Measurements from ENCODE around the gene MACROD2.

- TF ChIP-seq ZNF362 (tag by site-specific recombination; IDR thresholded peaks at IDR 0.05) (no peak), YY1 (tag by site-specific recombination; IDR thresholded peaks at IDR 0.05) (no peak), CTCF (tag by site-specific recombination; IDR thresholded peaks at IDR 0.05) (no peak), ZNF792 (tag by site-specific recombination; IDR thresholded peaks at IDR 0.05) (no peak), ZBTB7A (tag by site-specific recombination; IDR thresholded peaks at IDR 0.05; ENCODE audit: low read depth) (no peak)
Measured at GRCh38 chr20:15185322-15185721, 1190.0 kb downstream of the MACROD2 start.
